Spleen (tissue), 11 donors: ENCODE data around the gene TBC1D22A. TPM values are rescaled to one million over a fixed set of nuclear protein-coding genes. Genes with fewer than 3 reads are reported as not detected.

Experiments
- DNase-seq: peaks from one replicate; pipeline ENCODE4 v3.0.0-alpha.2; 2020
- H3K27ac ChIP-seq, 8 donors: fragments of 200-600 bp; sonication (generic) in 7 of 8; 1 replicate in 4 of 8; 2 replicates in 4 of 8; pipeline versions ENCODE4 v1.5.0 to v1.8.0; 2016 to 2021; ENCODE audit warnings: inconsistent platforms in 4 of 8, mild to moderate bottlenecking in 4 of 8, moderate library complexity in 1 of 8
- H3K27me3 ChIP-seq, 7 donors: fragments of 200-600 bp; sonication (generic) in 6 of 7; replicated peaks in 1 of 7; 1 replicate in 4 of 7; 2 replicates in 3 of 7; pipeline versions ENCODE4 v1.5.0 to v1.8.0; 2016 to 2021; ENCODE audit warnings: inconsistent platforms in 3 of 7, mild to moderate bottlenecking in 1 of 7
- H3K36me3 ChIP-seq, 6 donors: fragments of 200-600 bp; sonication (generic) in 5 of 6; 1 replicate in 4 of 6; 2 replicates in 2 of 6; pipeline versions ENCODE4 v1.5.0 to v1.8.0; 2016 to 2021; ENCODE audit warnings: inconsistent platforms in 2 of 6
- H3K4me1 ChIP-seq, 6 donors: fragments of 200-600 bp; sonication (generic) in 5 of 6; 1 replicate in 3 of 6; 2 replicates in 3 of 6; pipeline versions ENCODE4 v1.5.0 to v1.8.0; 2016 to 2021; ENCODE audit warnings: inconsistent platforms in 3 of 6
- H3K4me3 ChIP-seq, 8 donors: fragments of 200-600 bp; sonication (generic) in 7 of 8; 1 replicate in 4 of 8; 2 replicates in 4 of 8; pipeline versions ENCODE4 v1.5.0 to v1.8.0; 2016 to 2021; ENCODE audit warnings: inconsistent platforms in 4 of 8, mild to moderate bottlenecking in 4 of 8, moderate library complexity in 2 of 8
- H3K9me3 ChIP-seq, 8 donors: fragments of 200-600 bp; sonication (generic) in 7 of 8; 1 replicate in 4 of 8; 2 replicates in 4 of 8; pipeline versions ENCODE4 v1.5.0 to v1.8.0; 2016 to 2021; ENCODE audit warnings: inconsistent platforms in 4 of 8
- CTCF ChIP-seq, 11 experiments: fragments of 200-600 bp in 7 of 11; fragments of 450-650 bp in 4 of 11; sonication (generic) in 4 of 11; IDR thresholded peaks in 8 of 11; conservative IDR thresholded peaks in 3 of 11; 1 replicate in 7 of 11; 2 replicates in 4 of 11; pipeline versions ENCODE4 v1.4.0 to v1.8.0; 2016 to 2021; ENCODE audit warnings: antibody characterized with exemption in 11 of 11, inconsistent platforms in 4 of 11, mild to moderate bottlenecking in 1 of 11
- POLR2A ChIP-seq, 3 donors: fragments of 450-650 bp; IDR thresholded peaks; one replicate each; pipeline ENCODE4 v1.5.1; 2017; ENCODE audit warnings: antibody characterized with exemption in 3 of 3, mild to moderate bottlenecking in 1 of 3
- POLR2AphosphoS5 ChIP-seq, 3 donors: sonication (generic); formaldehyde crosslinking; IDR thresholded peaks; one replicate each; pipeline ENCODE4 v1.5.1; 2017; ENCODE audit warnings: antibody characterized with exemption in 3 of 3
- WGBS, 5 donors: extraction: QIAGEN DNeasy Blood & Tissue Kit in 3 of 5; methylation state at CpG; one replicate each; pipeline versions ENCODE4 v1.1.5 to v1.1.7; 2013 to 2018; 5-methylcytosine and 5-hydroxymethylcytosine counted together
- intact Hi-C: fragments of 100-400 bp; cut with DNase I; formaldehyde crosslinking; loops from one replicate; pipeline ENCODE4 v1.15.0; 2023; ENCODE audit warnings: low total_unique reads
- polyA plus RNA-seq, 3 donors: library from polyadenylated mRNA; stranded (reverse); fragments of 200-250 nt; gene quantifications; one replicate each; pipeline ENCODE4 v1.2.1, GENCODE V29; 2013
- total RNA-seq, 7 donors: library from RNA; depleted of rRNA in 3 of 7; stranded (reverse); fragments of >200 nt in 3 of 7; fragmentation: NEBNext Ultra II Directional in 4 of 7; extraction: Animal tissue kit (Norgen Biotek cat#: 25700) in 4 of 7; gene quantifications; one replicate each; pipeline versions ENCODE4 v1.1.0 to v1.2.1, GENCODE V29; 2016 to 2021
- donor health status: healthy with polysubstance abuse.
- donor health status: DM: no; HTN: no; CAD: no; lungs with moderate emphysema.
- donor health status: DM: no; HTN: no; CAD: no.
- donor health status: Bipolar disorder and iron deficiency.
- donor health status: healthy.
- donor health status: DM: no; HTN: no; CAD: no.
- donor health status: DM: yes; HTN: yes; CAD: no.

TBC1D22A gene
- total and polyA plus RNA-seq, 10 donors = 17.2 to 66.9 (median 49.6) TPM

DNA sequence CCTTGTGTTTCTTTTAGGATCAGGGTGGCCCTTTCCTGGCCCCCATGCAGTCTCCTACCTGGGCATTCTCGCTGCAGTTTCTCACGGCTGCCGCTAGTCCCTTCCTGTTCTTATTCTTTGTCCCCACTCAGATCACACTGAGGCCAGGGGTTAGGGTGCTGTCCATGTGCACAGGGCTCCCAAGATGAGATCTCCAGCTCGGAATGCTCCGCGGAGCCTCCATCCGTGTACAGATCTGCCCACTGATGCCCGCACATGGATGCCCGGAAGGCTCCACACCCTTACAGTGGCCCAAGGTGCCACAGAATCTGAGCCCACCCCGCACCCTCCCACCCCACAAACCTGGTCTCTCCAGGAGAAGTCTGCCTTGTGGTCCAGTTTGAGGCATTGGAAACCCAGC, 457.3 kb downstream of the TBC1D22A start:
- Histone ChIP-seq H3K36me3 (no peaks in the 10 kb centered on the region), H3K27ac (no peak overlapping the region), H3K4me1 (no peaks in the 10 kb centered on the region), H3K27me3 (no peaks in the 10 kb centered on the region), H3K4me3 (no peak overlapping the region), H3K9me3 (no peaks in the 10 kb centered on the region)
- no peak for DNase-seq
- TF ChIP-seq POLR2AphosphoS5 (IDR thresholded peaks at IDR 0.05) (no peak), CTCF (IDR thresholded peaks at IDR 0.05 in 8 of 11, conservative IDR thresholded peaks at IDR 0.05 in 3 of 11) (no peak)
- 90 to 95% (median 92%) methylated on average over 10 of the region's 10 CpGs for WGBS, 5 donors
- intact Hi-C loops = no loop called here

- Histone ChIP-seq H3K36me3 (no peaks in the 10 kb centered on the region), H3K9me3 (no peaks in the 10 kb centered on the region), H3K4me3 (no peak overlapping the region), H3K27me3 (no peaks in the 10 kb centered on the region), H3K4me1 (no peaks in the 10 kb centered on the region), H3K27ac (no peak overlapping the region)
- intact Hi-C loops = no loop called here
- 78 to 89% (median 83%) methylated on average over 5 of the region's 5 CpGs for WGBS, 5 donors
- no peak for DNase-seq
- TF ChIP-seq POLR2A (IDR thresholded peaks at IDR 0.05) (no peak), CTCF (IDR thresholded peaks at IDR 0.05 in 8 of 11, conservative IDR thresholded peaks at IDR 0.05 in 3 of 11) (no peak), POLR2AphosphoS5 (IDR thresholded peaks at IDR 0.05) (no peak)
These were observed 458.3 kb downstream of the TBC1D22A start for GRCh38 chr22:47220752-47221151.

- no peaks in the 10 kb centered on the region for H3K9me3 ChIP-seq
- no peak for TF ChIP-seq CTCF (IDR thresholded peaks at IDR 0.05 in 8 of 11, conservative IDR thresholded peaks at IDR 0.05 in 3 of 11)
- no peak for TF ChIP-seq POLR2A (IDR thresholded peaks at IDR 0.05)
- TF ChIP-seq POLR2AphosphoS5 (IDR thresholded peaks at IDR 0.05) = no peak
- intact Hi-C loops = no loop called here
- WGBS, 5 donors = 74 to 83% (median 81%) methylated on average over 20 of the region's 20 CpGs
- no peak overlapping the region for H3K27ac ChIP-seq
- no peak for DNase-seq
- peaks cover 0 to 6% (median 0%) of the 10 kb centered on the region in 7 donors for H3K27me3 ChIP-seq
- H3K4me3 ChIP-seq = no peak overlapping the region
- H3K36me3 ChIP-seq = no peaks in the 10 kb centered on the region
- H3K4me1 ChIP-seq = no peaks in the 10 kb centered on the region
These were observed 459.6 kb downstream of the TBC1D22A start for GRCh38 chr22:47221840-47222615.

Other genes starting within 250 kb of the TBC1D22A start
- gene CELSR1, start 225.0 kb upstream of the TBC1D22A start, total RNA-seq = 10 to 100 TPM in 2 of 7 donors, 1 to 10 TPM in 5; 4.3 to 12.7 (median 8.0) TPM
- 10 to 100 TPM in 2 of 3 donors, 1 to 10 TPM in 1; 8.2 to 13.1 (median 11.4) TPM for gene CELSR1, start 225.0 kb upstream of the TBC1D22A start, polyA plus RNA-seq
- gene GRAMD4, start 142.3 kb upstream of the TBC1D22A start, total RNA-seq = 10 to 100 TPM; 20.8 to 46.1 (median 33.1) TPM
- gene GRAMD4, start 142.3 kb upstream of the TBC1D22A start, polyA plus RNA-seq = 10 to 100 TPM; 16.0 to 26.3 (median 21.5) TPM
- gene CERK, start 24.4 kb upstream of the TBC1D22A start, total RNA-seq = 10 to 100 TPM; 31.3 to 47.1 (median 40.6) TPM
- gene CERK, start 24.4 kb upstream of the TBC1D22A start, polyA plus RNA-seq = 10 to 100 TPM; 13.7 to 17.1 (median 14.5) TPM